HUDEP-2 (cell line): ENCODE results near the gene ARMC5.
"Not testable (repeated sequence)": the region's sequence is repeated elsewhere in the genome, so short reads cannot be mapped to it uniquely, and the experiment has no call there.

Experiments used
- DNase-seq, 76 experiments: peaks; one replicate each; lab custom pipeline; 2025; ENCODE audit not compliant: unreplicated experiment in 76 of 76; lab: John Stamatoyannopoulos, UW

Gene ARMC5, protein sequence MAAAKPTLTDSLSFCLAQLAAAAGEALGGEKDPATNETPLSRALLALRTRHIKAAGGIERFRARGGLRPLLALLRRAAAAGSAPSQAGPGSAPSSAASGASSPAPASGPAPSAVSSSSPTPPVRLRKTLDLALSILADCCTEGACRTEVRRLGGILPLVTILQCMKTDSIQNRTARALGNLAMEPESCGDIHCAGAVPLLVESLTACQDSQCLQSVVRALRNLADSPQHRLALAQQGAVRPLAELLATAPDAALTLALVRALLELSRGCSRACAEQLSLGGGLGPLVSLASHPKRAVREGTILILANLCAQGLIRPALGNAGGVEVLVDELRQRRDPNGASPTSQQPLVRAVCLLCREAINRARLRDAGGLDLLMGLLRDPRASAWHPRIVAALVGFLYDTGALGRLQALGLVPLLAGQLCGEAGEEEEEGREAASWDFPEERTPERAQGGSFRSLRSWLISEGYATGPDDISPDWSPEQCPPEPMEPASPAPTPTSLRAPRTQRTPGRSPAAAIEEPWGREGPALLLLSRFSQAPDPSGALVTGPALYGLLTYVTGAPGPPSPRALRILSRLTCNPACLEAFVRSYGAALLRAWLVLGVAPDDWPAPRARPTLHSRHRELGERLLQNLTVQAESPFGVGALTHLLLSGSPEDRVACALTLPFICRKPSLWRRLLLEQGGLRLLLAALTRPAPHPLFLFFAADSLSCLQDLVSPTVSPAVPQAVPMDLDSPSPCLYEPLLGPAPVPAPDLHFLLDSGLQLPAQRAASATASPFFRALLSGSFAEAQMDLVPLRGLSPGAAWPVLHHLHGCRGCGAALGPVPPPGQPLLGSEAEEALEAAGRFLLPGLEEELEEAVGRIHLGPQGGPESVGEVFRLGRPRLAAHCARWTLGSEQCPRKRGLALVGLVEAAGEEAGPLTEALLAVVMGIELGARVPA

DNA sequence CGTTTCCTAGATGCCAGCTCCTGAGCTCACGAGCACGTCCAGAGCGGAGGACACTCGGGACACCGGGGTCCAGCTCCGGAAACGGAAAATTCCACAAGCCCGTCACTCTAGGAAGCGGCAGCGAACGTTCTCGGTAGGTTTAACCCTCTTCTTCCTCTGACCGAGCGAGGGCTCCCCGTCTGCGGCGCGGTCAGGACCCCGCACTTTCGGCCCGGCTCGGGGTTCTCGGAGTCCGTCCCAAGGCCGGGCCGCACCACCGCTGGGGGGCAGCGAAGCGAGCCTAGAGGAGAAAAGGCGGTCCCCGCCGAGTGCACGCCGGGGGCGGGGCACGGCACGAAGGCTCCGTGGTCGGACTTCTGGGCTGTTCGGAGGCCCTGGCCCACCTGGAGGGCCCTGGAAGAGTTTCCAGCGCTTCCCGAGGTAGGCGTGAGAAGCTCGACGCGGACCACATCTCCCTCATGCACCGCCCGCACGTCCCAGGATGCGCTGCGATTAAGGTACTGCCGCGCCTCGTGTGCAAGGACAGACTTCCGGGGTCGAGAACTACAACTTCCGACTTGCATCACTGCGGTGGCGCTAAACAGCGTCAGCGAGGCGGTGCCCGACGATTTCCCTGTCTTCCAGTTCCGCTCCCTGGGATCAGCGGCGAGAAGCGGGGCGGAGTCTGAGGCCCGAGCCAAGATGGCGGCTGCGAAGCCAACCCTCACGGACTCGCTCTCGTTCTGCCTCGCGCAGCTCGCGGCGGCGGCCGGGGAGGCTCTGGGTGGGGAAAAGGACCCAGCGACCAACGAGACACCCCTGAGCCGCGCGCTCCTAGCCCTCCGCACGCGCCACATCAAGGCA lies at the start of gene ARMC5:
ARMC5 (plus strand) TSS at position 658 of the 843 bp plus-strand sequence; CDS start at position 682, 24 bp downstream.
- DNase-seq = peak; percentile 67 to 99 (median 94)

DNA sequence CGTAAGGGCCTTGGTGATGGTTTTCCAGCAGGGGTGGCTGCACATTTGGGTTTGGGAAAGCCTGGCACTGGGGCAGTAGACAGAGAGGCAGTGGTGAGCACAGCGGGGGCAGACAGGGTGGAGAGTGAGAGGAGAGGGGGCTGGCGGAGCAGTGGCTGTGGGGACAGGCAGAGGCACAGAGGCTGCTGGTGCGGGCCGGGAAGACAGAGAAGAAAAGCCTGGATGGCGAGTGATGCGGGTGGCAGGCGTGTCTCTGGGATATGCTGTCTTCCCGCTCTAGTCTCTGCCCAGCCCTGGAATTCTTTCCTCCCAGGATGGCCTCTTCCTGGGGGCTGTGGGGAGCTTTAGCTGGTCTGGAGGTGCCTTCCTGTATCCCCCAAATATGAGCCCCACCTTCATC lies 49.2 kb upstream of the ARMC5 start:
- no peak for DNase-seq

DNA sequence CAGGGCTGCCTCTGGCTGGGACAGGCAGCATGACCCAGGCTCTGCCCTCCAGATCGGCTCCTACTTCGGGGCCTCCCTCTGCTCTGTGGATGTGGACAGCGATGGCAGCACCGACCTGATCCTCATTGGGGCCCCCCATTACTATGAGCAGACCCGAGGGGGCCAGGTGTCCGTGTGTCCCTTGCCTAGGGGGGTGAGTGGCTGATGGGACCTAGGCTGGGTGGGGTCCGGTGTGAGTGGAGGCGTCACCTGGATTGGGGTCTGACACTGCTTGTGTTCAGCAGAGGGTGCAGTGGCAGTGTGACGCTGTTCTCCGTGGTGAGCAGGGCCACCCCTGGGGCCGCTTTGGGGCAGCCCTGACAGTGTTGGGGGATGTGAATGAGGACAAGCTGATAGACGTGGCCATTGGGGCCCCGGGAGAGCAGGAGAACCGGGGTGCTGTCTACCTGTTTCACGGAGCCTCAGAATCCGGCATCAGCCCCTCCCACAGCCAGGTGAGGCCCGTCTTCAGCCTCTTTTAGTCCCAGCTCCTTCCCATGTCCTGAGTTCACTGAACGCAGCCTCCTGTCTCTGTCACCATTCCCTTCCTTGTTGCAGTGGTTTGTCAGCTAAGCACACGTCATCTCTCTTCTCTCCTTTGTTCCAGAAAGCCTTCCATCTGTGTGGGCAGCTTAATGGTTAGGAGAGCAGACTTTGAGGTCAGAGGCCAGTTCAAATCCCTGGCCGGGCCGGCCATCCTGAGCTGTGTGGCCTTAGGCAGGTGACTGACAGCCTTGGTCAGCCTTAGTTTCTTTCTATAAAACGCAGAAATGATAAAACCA lies 48.1 kb upstream of the ARMC5 start:
- no peak for DNase-seq

DNA sequence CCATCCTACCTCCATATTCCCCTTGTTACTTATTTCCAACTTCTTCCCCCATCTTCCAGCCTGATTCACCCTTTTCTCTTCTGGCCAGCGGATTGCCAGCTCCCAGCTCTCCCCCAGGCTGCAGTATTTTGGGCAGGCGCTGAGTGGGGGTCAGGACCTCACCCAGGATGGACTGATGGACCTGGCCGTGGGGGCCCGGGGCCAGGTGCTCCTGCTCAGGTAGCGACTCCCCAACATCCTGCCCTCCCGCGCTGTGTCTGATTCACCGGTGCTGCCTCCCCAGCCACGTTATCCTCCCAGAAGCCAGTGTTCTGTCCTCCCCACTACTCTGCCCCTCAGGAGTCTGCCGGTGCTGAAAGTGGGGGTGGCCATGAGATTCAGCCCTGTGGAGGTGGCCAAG lies 46.6 kb upstream of the ARMC5 start:
- DNase-seq = no peak

DNA sequence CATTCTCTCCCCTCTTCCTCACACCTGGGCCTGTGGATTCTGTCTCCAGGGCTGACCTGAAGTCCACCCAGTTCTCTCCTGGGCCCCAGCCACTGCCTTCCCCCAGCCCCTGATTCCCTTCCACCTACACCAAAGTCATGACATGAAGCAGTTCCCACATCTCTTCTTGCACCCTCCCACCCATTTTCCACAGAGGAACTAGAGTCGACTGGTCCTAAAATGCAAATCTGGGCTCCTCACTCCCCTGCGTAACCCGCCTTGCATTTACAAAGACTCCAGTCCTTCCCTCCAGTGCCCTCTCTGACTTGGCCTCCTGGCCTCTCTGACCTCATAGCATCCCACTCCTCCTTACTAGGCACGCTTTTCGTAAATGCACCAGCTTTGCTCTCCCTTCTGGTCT lies 45.9 kb upstream of the ARMC5 start:
- no peak for DNase-seq

DNA sequence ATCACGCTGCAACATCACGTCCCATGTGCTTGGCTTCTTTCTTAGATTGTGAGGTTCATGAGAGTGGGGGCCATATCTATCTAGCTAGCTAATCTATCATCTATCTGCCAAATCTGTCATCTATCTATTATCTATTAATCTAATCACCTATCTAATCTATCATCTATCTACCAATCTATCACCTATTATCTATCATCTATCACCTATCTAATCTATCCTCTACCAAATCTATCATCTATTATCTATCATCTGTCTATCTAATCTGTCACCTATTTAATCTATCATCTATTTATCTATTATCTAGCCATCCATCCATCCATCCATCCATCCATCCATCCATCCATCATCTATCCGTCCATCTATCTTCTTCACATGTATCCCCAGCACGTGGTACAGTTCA lies 45.4 kb upstream of the ARMC5 start:
- no peak for DNase-seq

DNA sequence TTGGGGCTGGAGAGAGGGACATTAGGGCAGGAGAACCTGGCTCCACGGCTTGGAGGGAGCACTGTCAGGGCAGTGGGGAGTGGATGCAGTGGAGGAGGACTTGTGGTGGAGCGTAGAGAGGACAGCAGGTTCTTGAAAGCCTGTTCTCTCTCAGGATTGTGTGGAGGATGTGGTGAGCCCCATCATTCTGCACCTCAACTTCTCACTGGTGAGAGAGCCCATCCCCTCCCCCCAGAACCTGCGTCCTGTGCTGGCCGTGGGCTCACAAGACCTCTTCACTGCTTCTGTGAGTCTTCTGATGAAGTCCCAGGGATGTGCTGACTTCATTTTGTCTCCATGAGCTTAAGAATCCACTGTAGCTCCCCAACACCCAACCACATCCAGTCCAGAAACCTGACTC lies 44.6 kb upstream of the ARMC5 start:
- no peak for DNase-seq

DNA sequence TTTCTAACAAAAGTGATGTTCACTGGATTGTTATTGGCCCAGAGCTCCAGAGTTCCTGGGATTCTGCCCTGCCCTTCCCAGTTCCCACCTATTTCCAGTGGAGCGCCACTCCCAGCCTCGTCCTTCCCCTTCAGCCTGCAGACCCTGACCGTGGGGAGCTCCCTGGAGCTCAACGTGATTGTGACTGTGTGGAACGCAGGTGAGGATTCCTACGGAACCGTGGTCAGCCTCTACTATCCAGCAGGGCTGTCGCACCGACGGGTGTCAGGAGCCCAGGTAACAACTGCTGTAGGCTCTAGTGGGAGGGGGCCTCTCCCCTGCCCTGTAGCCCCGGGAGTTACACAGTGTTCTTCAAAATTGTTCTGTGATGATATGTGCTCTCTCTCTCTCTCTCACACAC lies 42.9 kb upstream of the ARMC5 start:
- DNase-seq = no peak

DNA sequence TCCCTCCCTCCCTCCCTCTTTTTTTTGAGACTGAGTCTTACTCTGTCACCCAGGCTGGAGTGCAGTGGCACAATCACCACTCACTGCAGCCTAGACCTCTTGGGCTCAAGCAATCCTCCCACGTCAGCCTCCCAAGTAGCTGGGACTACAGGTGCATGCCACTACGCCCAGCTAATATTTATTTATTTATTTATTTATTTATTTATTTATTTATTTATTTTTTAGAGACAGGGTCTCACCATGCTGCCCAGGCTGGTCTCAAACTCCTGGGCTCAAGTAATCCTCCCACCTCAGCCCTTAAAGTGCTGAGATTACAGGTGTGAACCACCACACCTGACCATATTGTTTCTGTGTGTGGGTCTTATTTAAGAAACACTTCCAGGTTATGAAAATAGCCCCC lies 42.3 kb upstream of the ARMC5 start:
- not testable (repeated sequence) for DNase-seq

DNA sequence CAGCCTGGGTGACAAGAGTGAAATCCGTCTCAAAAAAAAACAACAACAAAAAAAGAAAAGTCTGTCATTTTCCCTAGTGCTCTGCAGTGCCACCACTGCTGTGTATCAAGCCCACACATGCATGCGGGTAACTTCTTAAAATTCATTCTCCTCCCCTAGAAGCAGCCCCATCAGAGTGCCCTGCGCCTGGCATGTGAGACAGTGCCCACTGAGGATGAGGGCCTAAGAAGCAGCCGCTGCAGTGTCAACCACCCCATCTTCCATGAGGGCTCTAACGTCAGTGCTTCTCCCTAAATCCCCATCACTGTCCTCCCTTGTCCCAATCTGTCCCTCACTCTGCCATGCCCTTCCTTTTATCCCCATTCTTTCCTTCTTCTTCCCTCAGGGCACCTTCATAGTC lies 41.4 kb upstream of the ARMC5 start:
- DNase-seq = no peak

DNA sequence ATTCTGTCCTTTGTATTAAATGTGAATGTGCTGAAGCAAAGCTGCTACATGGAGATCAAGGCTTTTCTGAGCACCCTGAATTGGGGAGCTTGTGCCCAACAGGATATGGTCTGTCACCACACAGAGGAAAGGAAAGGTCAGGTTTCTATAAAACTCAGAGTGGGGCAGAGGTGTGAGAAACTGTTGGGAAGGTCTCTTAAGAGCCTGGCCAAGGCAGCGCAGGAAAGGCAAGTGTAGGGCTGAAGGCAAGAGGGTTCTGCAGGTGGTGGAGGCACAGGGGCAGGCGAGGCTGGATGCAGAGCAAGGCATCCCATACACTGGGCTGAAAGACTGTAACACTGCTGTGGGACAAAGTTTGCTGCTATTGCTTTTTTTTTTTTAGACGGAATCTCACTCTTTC lies 39.3 kb upstream of the ARMC5 start:
- no peak for DNase-seq

DNA sequence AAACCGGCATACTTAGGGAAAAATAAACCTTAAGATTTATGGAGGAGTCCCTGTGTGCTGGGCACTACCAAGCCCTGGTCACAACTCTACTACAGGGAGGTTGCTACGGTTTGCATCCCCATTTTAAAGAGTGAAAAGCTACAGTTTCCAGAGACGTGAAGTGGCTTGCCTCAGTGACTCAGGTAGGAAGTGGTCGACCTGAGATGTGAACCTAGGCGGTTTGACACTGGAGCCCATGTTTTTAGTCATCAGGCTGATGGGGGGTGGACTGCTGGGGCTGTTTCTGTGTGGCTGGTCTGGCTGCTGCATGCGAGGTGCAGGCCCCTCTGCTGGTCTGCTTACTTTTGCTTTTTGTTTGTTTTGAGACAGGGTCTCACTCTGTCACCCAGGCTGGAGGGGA lies 37.7 kb upstream of the ARMC5 start:
- no peak for DNase-seq

DNA sequence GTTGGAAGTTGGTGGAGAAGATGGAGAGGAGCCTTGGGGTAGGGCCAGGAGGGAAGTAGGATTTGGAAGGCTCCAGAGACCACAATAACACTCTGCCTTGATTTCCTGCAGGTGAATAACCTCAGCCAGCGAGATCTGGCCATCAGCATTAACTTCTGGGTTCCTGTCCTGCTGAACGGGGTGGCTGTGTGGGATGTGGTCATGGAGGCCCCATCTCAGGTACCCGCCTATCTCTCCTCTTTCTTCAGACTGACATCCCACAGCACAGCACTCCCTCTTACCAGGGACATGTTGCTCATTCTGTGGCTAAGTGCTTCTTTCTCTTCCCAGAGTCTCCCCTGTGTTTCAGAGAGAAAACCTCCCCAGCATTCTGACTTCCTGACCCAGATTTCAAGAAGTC lies 36.1 kb upstream of the ARMC5 start:
- DNase-seq = no peak

DNA sequence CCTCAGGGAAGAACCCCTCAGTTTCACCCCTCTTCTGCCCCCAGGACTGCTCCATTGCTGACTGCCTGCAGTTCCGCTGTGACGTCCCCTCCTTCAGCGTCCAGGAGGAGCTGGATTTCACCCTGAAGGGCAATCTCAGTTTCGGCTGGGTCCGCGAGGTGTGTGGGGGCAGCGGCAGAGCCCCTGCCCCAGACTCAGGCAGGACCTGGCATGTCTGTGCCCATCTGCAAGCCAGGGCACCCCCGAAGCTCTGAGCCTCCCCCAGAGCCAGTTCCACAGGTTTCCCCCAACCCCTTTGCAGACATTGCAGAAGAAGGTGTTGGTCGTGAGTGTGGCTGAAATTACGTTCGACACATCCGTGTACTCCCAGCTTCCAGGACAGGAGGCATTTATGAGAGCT lies 35.5 kb upstream of the ARMC5 start:
- DNase-seq = no peak

DNA sequence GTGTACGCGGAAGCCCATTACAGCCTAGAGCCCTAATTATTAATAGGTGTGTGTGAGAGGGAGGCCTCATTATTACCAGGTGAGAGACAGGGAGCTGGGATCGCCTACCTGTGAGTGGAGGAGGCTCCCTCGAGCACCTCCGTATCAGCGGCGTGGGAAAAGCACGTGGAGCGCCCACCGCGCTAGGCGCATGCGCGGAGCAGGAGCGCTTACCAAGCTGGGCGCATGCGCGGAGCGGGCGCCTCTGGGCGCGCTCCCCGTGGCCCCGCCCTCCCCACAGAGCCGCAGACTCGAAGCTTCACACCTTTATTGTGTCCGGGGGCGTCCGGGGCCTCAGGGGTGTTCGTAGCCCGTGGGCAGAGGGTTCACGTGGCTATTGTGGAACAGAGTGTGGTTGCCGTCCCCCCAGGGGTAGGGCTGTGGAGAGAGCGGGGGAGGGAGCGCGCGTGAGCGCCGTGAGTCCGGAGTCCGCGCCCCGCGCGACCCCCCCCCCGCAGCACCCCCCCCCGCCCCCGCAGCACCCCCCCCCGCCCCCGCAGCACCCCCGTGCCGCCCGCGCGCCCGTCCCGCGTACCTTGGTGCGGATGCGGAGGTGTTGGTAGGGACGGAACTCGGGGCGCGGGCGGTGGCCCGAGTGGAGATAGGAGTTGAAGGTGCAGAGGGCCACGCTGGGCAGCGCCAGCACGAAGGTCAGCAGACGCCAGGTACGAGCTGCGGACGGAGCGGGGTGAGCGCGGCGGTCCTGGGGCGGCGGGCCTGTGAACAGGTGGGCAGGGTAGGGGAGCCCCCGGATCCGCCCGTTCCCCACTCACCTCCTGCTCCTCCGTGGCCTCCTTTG lies 31.6 kb upstream of the ARMC5 start:
- peak in 44 of 76 experiments; percentile 6 to 58 (median 34) for DNase-seq

DNA sequence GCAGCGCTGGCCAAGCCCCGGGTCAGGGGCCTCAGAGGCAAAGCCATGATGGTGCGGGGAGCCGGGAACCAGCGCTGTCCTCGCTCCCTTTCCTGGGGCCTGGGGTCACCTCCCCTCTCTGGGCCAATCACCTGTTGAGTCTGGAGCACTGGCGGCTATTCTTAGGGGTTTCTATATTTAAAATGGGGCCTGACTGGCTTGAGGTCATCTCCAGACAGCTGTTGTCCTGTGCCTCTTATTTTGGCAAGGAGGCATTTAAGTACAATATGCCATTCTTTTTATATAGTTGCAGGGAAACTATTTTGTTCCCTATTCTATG lies 31.1 kb upstream of the ARMC5 start, which contains the start of gene COX6A2:
COX6A2 (minus strand) TSS at position 82 of the 319 bp plus-strand sequence; CDS start at position 47, 35 bp downstream.
- DNase-seq = no peak

DNA sequence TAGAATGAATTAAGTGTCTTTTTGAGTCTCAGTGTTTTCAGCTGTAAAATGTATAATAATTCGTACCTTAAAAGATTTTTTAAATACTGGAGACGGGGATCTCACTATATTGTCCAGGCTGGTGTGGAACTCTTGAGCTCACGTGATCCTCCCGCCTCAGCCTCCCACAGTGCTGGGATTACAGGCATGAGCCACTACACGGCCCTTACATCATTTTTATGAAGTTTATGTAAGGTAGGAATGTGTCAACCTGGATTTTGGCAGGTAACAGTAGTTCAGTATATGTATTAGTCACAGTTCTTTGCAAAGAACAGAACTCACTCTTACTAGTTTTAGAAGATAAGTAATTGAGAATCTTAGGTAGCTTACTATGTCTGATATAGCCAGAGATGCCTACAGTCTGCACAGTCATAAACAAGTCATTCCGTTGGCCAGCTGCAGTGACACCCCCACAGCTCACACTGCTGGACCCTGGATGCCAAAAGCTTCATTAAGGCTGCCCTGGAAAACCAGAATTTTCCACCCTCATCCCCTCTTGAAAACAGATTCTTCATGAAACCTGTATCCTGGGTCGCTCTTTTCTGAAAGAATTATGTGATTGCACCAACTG lies 30.6 kb upstream of the ARMC5 start:
- no peak for DNase-seq

DNA sequence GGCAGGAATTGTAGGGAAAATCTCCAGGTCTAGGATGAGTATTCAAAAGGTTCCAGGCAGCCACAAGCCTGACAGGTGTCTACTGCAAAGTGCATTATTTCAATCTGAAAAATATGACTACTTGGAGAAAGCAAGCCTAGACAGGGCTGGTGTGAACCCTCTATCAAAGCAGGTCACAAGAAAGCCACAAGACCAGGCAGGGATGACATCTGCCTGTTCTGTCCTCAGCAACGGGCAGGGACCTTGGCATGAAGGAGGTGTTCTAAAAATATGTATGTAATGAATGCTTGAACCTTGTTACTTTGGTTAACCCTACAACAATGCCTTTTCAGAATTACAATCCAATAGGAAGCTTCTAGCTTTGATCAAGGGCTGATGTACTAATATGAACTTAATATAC lies 30.0 kb upstream of the ARMC5 start:
- DNase-seq = no peak

DNA sequence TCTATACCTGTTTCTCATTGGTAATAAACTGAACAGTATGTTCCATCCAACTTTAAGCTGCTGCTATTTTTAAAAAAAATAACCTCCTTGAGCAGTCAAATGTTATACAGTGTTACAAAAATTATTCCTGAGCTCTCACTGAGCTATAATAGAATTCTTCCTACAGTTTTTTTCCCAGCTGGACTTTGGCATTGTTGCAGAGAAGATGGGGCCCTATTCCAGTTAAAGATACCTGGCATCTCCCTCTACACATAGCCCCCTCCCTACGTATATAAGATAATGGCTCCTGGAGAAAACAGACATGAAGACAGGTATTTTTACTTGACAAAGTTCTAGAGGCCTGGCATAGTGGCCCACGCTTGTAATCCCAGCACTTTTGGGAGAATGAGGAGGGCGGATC lies 29.5 kb upstream of the ARMC5 start:
- no peak for DNase-seq
